Measurements from ENCODE around the gene RIMKLA.

The RIMKLA gene

DNA sequence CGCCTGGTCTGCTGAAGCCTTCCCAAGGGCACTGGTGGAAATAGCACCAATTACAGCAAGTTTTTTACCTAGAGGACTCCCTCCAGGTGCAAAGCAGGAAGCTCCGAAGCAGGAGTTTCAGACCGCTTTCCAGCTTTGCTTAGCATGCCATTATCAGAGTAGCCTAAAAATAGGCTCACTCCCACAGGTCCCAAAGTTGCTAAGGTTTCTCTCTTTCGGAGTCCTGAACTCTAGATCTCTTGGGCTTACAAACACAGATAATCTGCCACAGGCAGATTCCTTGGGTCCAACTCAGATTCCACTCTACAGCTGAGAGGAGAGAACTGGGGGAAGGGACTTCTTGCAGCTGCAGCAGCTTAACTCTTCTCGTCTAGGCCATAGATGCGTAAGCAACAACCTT, 52.8 kb downstream of the RIMKLA start:
- no peak overlapping the region for H3K4me3 ChIP-seq (ENCODE audit: low read length)
- no peak overlapping the region for H3K4me2 ChIP-seq (ENCODE audit: low read length)
- no peaks in the 10 kb centered on the region for H3K36me3 ChIP-seq (ENCODE audit: control insufficient read depth, low read length)
- no peaks in the 10 kb centered on the region for H3F3A ChIP-seq (ENCODE audit: control insufficient read depth, insufficient read depth)
- H3K79me2 ChIP-seq (ENCODE audit: control insufficient read depth, low read length) = no peaks in the 10 kb centered on the region
- no peaks in the 10 kb centered on the region for H4K20me1 ChIP-seq (ENCODE audit: control insufficient read depth, insufficient read depth, low read depth, low read length)
- no peaks in the 10 kb centered on the region; the same call in none of the 2 replicates for H3K27me3 ChIP-seq (ENCODE audit: control insufficient read depth, low read length)
- H3K4me1 ChIP-seq (ENCODE audit: control insufficient read depth, low read length) = no peaks in the 10 kb centered on the region
- TF ChIP-seq CTCF (IDR thresholded peaks at IDR 0.05; ENCODE audit: low read depth, low read length, poor library complexity, severe bottlenecking) (no peak), EZH2phosphoT487 (IDR thresholded peaks at IDR 0.05; ENCODE audit: borderline replicate concordance, low read length) (no peak)
- no peaks in the 10 kb centered on the region for H3K9me3 ChIP-seq (ENCODE audit: control insufficient read depth, insufficient read depth, low read length)
- no peaks in the 10 kb centered on the region for H3K9me2 ChIP-seq (replicated peaks; ENCODE audit: control insufficient read depth, low read length)
- H3K27ac ChIP-seq (ENCODE audit: low read depth, low read length) = no peak overlapping the region

DNA sequence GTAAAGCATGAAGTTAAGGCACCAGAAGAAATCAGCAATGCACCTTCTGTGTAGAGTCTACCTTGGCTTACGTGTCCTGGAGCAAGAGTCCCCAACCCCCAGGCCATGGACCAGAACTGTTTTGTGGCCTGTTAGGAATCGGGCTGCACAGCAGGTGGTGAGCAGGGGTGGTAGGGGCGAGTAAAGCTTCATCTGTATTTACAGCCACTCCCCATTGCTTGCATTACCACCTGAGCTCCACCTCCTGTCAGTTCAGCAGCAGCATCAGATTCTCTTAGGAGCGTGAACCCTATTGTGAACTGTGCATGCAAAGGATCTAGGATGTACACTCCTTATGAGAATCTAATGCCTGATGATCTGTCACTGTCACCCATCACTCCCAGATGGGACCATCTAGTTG, 53.7 kb downstream of the RIMKLA start:
- H3F3A ChIP-seq (ENCODE audit: control insufficient read depth, insufficient read depth) = no peaks in the 10 kb centered on the region
- no peaks in the 10 kb centered on the region for H3K9me3 ChIP-seq (ENCODE audit: control insufficient read depth, insufficient read depth, low read length)
- no peaks in the 10 kb centered on the region for H3K79me2 ChIP-seq (ENCODE audit: control insufficient read depth, low read length)
- no peaks in the 10 kb centered on the region for H4K20me1 ChIP-seq (ENCODE audit: control insufficient read depth, insufficient read depth, low read depth, low read length)
- H3K4me3 ChIP-seq (ENCODE audit: low read length) = no peak overlapping the region
- H3K27ac ChIP-seq (ENCODE audit: low read depth, low read length) = no peak overlapping the region
- H3K36me3 ChIP-seq (ENCODE audit: control insufficient read depth, low read length) = no peaks in the 10 kb centered on the region
- no peaks in the 10 kb centered on the region for H3K9me2 ChIP-seq (replicated peaks; ENCODE audit: control insufficient read depth, low read length)
- no peaks in the 10 kb centered on the region; the same call in none of the 2 replicates for H3K27me3 ChIP-seq (ENCODE audit: control insufficient read depth, low read length)
- H3K4me2 ChIP-seq (ENCODE audit: low read length) = no peak overlapping the region
- H3K4me1 ChIP-seq (ENCODE audit: control insufficient read depth, low read length) = no peaks in the 10 kb centered on the region
- TF ChIP-seq CTCF (IDR thresholded peaks at IDR 0.05; ENCODE audit: low read depth, low read length, poor library complexity, severe bottlenecking) (no peak), EZH2phosphoT487 (IDR thresholded peaks at IDR 0.05; ENCODE audit: borderline replicate concordance, low read length) (no peak)

- H3K9me2 ChIP-seq (replicated peaks; ENCODE audit: control insufficient read depth, low read length) = no peaks in the 10 kb centered on the region
- H3K27me3 ChIP-seq (ENCODE audit: control insufficient read depth, low read length) = no peaks in the 10 kb centered on the region; the same call in 1 of the 2 replicates
- H3K9me3 ChIP-seq (ENCODE audit: control insufficient read depth, insufficient read depth, low read length) = no peaks in the 10 kb centered on the region
- H3K27ac ChIP-seq (ENCODE audit: low read depth, low read length) = no peak overlapping the region
- H3K4me2 ChIP-seq (ENCODE audit: low read length) = no peak overlapping the region
- no peaks in the 10 kb centered on the region for H4K20me1 ChIP-seq (ENCODE audit: control insufficient read depth, insufficient read depth, low read depth, low read length)
- H3K79me2 ChIP-seq (ENCODE audit: control insufficient read depth, low read length) = no peaks in the 10 kb centered on the region
- H3K36me3 ChIP-seq (ENCODE audit: control insufficient read depth, low read length) = no peaks in the 10 kb centered on the region
- TF ChIP-seq EZH2phosphoT487 (IDR thresholded peaks at IDR 0.05; ENCODE audit: borderline replicate concordance, low read length) = no peak
- TF ChIP-seq CTCF (IDR thresholded peaks at IDR 0.05; ENCODE audit: low read depth, low read length, poor library complexity, severe bottlenecking) = no peak
- H3K4me1 ChIP-seq (ENCODE audit: control insufficient read depth, low read length) = no peaks in the 10 kb centered on the region
- H3F3A ChIP-seq (ENCODE audit: control insufficient read depth, insufficient read depth) = no peaks in the 10 kb centered on the region
- H3K4me3 ChIP-seq (ENCODE audit: low read length) = no peak overlapping the region
Measured at GRCh38 chr1:42439940-42440339, 59.3 kb downstream of the RIMKLA start.

DNA sequence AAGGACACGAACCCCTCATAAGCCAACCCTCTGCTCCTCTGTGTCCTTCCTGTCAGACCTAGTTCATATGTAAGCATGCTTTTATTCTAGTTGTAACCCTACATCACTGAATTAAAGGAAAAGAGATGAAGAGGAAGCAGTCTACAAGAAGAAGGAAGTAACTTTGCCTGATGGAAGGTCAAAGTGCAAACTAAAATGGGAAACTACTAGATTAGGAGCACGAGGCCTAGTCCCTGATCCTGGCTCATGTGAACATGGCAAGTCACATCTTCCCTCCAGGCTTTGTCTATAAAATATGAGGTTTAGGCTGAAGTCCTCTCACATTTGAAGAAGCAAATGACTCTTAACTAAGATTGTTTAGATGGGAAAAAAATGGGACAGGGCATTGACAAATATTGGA, 62.1 kb downstream of the RIMKLA start:
- no peaks in the 10 kb centered on the region for H3K4me1 ChIP-seq (ENCODE audit: control insufficient read depth, low read length)
- no peaks in the 10 kb centered on the region for H3K27me3 ChIP-seq (ENCODE audit: control insufficient read depth, low read length)
- no peak overlapping the region for H3K27ac ChIP-seq (ENCODE audit: low read depth, low read length)
- TF ChIP-seq CTCF (IDR thresholded peaks at IDR 0.05; ENCODE audit: low read depth, low read length, poor library complexity, severe bottlenecking) = no peak
- TF ChIP-seq EZH2phosphoT487 (IDR thresholded peaks at IDR 0.05; ENCODE audit: borderline replicate concordance, low read length) = no peak
- H3K9me3 ChIP-seq (ENCODE audit: control insufficient read depth, insufficient read depth, low read length) = no peaks in the 10 kb centered on the region
- H3K4me3 ChIP-seq (ENCODE audit: low read length) = no peak overlapping the region
- no peaks in the 10 kb centered on the region for H4K20me1 ChIP-seq (ENCODE audit: control insufficient read depth, insufficient read depth, low read depth, low read length)
- H3K36me3 ChIP-seq (ENCODE audit: control insufficient read depth, low read length) = no peaks in the 10 kb centered on the region
- no peaks in the 10 kb centered on the region for H3F3A ChIP-seq (ENCODE audit: control insufficient read depth, insufficient read depth)
- H3K79me2 ChIP-seq (ENCODE audit: control insufficient read depth, low read length) = no peaks in the 10 kb centered on the region
- no peak overlapping the region for H3K4me2 ChIP-seq (ENCODE audit: low read length)
- H3K9me2 ChIP-seq (replicated peaks; ENCODE audit: control insufficient read depth, low read length) = no peaks in the 10 kb centered on the region
